A673 (cell line): ENCODE measurements around the gene IFFO2.

Source experiments
- EZH2 ChIP-seq: fragments of 200-600 bp; sonication (generic); IDR thresholded peaks from 2 replicates; pipeline ENCODE4 v1.6.1; 2017; ENCODE audit warnings: borderline replicate concordance, low read depth, mild to moderate bottlenecking, mixed read lengths, antibody characterized with exemption, low read length; ENCODE audit not compliant: poor library complexity, severe bottlenecking
- TF ChIP-seq, protein P1 (sequence below): fragments of 300-800, 200-600 bp; sonication (generic); conservative IDR thresholded peaks from 2 replicates; pipeline ENCODE4 v1.5.1; 2017; ENCODE audit warnings: low read depth, mild to moderate bottlenecking, antibody characterized with exemption, low read length, moderate library complexity, mixed read lengths

DNA sequence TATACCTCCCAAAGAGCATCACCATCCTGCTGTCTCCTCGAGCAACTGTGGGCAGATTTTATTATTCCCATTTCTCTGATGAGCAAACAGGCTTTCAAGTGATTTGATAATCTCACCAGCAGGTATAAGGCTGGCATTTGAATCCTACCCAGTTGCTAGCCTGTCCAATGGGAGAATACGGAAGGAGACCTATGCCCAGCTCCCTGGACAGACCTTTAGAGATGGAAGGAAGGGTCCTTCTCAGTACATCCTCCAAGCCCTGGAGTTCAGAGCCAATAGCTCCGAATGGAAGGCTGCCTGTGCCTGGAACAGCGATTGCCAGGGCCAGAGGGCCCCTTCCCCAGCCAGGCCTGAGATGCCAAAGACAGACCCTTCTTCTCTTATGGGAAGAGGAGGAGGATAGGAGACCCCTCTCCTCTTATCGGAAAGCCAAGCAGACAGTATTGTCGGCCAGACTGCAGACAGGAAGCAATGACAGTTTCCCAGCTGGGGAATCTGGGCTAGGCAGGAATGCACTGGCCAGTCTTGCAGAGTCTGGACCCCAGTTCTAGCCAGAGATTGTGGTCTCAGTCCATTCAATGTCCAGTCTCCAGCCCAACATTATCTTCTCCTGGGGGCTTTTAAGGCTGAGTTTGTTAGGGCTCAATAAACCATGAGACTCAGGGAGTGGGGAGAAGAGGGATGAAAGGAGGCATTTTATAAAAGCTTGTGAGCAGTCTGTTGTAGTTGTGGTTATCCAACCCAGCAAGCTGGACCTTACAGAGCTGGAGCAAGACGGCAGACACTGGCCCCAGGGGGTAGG, 2.0 kb downstream of the IFFO2 start:
- TF ChIP-seq EZH2 = no peak
- TF ChIP-seq, protein P1, sequence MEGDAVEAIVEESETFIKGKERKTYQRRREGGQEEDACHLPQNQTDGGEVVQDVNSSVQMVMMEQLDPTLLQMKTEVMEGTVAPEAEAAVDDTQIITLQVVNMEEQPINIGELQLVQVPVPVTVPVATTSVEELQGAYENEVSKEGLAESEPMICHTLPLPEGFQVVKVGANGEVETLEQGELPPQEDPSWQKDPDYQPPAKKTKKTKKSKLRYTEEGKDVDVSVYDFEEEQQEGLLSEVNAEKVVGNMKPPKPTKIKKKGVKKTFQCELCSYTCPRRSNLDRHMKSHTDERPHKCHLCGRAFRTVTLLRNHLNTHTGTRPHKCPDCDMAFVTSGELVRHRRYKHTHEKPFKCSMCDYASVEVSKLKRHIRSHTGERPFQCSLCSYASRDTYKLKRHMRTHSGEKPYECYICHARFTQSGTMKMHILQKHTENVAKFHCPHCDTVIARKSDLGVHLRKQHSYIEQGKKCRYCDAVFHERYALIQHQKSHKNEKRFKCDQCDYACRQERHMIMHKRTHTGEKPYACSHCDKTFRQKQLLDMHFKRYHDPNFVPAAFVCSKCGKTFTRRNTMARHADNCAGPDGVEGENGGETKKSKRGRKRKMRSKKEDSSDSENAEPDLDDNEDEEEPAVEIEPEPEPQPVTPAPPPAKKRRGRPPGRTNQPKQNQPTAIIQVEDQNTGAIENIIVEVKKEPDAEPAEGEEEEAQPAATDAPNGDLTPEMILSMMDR = no peak
